ENCODE data around the gene VTCN1. TPM values are rescaled to one million over a fixed set of nuclear protein-coding genes. Genes with fewer than 3 reads are reported as not detected.
"Not testable (repeated sequence)": the region's sequence is repeated elsewhere in the genome, so short reads cannot be mapped to it uniquely, and the experiment has no call there.

Gene VTCN1
- total RNA-seq, 1 experiment from 2014 or later = not detected

GRCh38 chr1:117116090-117116783, 94.5 kb downstream of the VTCN1 start:
- H3K4me3 ChIP-seq (ENCODE audit: insufficient read depth, low read depth, low read length) = no peak overlapping the region
- no peak for DNase-seq
- H3K36me3 ChIP-seq (replicated peaks; ENCODE audit: control insufficient read depth, insufficient read depth, low read length) = peaks cover 8% of the 10 kb centered on the region
- H3K27me3 ChIP-seq (ENCODE audit: control insufficient read depth, insufficient read depth, low read length) = no peaks in the 10 kb centered on the region; the same call in 1 of the 2 replicates

GRCh38 chr1:117114877-117115276, 95.8 kb downstream of the VTCN1 start:
- Histone ChIP-seq H3K27me3 (ENCODE audit: control insufficient read depth, insufficient read depth, low read length) (no peaks in the 10 kb centered on the region), H3K4me3 (ENCODE audit: insufficient read depth, low read depth, low read length) (no peak overlapping the region), H3K36me3 (replicated peaks; ENCODE audit: control insufficient read depth, insufficient read depth, low read length) (peaks cover 9% of the 10 kb centered on the region)
- no peak for DNase-seq

GRCh38 chr1:117113199-117113598, 97.5 kb downstream of the VTCN1 start:
- no peak for DNase-seq
- H3K36me3 ChIP-seq (replicated peaks; ENCODE audit: control insufficient read depth, insufficient read depth, low read length) = peaks cover 7% of the 10 kb centered on the region
- no peaks in the 10 kb centered on the region for H3K27me3 ChIP-seq (ENCODE audit: control insufficient read depth, insufficient read depth, low read length)
- H3K4me3 ChIP-seq (ENCODE audit: insufficient read depth, low read depth, low read length) = no peak overlapping the region

GRCh38 chr1:117112047-117112717, 98.5 kb downstream of the VTCN1 start:
- no peaks in the 10 kb centered on the region for H3K27me3 ChIP-seq (ENCODE audit: control insufficient read depth, insufficient read depth, low read length)
- H3K4me3 ChIP-seq (ENCODE audit: insufficient read depth, low read depth, low read length) = no peak overlapping the region
- H3K36me3 ChIP-seq (replicated peaks; ENCODE audit: control insufficient read depth, insufficient read depth, low read length) = peaks cover 4% of the 10 kb centered on the region
- no peak for DNase-seq

GRCh38 chr1:117110774-117111173, 100.0 kb downstream of the VTCN1 start:
- peaks cover 4% of the 10 kb centered on the region for H3K36me3 ChIP-seq (replicated peaks; ENCODE audit: control insufficient read depth, insufficient read depth, low read length)
- DNase-seq = no peak
- no peaks in the 10 kb centered on the region for H3K27me3 ChIP-seq (ENCODE audit: control insufficient read depth, insufficient read depth, low read length)
- H3K4me3 ChIP-seq (ENCODE audit: insufficient read depth, low read depth, low read length) = no peak overlapping the region

- DNase-seq = no peak
- Histone ChIP-seq H3K36me3 (replicated peaks; ENCODE audit: control insufficient read depth, insufficient read depth, low read length) (peaks cover 11% of the 10 kb centered on the region), H3K4me3 (ENCODE audit: insufficient read depth, low read depth, low read length) (no peak overlapping the region), H3K27me3 (ENCODE audit: control insufficient read depth, insufficient read depth, low read length) (no peaks in the 10 kb centered on the region)
Measured at GRCh38 chr1:117107364-117107763, 103.4 kb downstream of the VTCN1 start.

- Histone ChIP-seq H3K36me3 (replicated peaks; ENCODE audit: control insufficient read depth, insufficient read depth, low read length) (peaks cover 15% of the 10 kb centered on the region), H3K4me3 (ENCODE audit: insufficient read depth, low read depth, low read length) (no peak overlapping the region), H3K27me3 (ENCODE audit: control insufficient read depth, insufficient read depth, low read length) (no peaks in the 10 kb centered on the region)
- no peak for DNase-seq
Measured at GRCh38 chr1:117106478-117106877, 104.2 kb downstream of the VTCN1 start.

GRCh38 chr1:117105722-117106121, 105.0 kb downstream of the VTCN1 start:
- peaks cover 17% of the 10 kb centered on the region for H3K36me3 ChIP-seq (replicated peaks; ENCODE audit: control insufficient read depth, insufficient read depth, low read length)
- no peaks in the 10 kb centered on the region for H3K27me3 ChIP-seq (ENCODE audit: control insufficient read depth, insufficient read depth, low read length)
- no peak for DNase-seq
- H3K4me3 ChIP-seq (ENCODE audit: insufficient read depth, low read depth, low read length) = no peak overlapping the region

- Histone ChIP-seq H3K4me3 (ENCODE audit: insufficient read depth, low read depth, low read length) (no peak overlapping the region), H3K27me3 (ENCODE audit: control insufficient read depth, insufficient read depth, low read length) (no peaks in the 10 kb centered on the region), H3K36me3 (replicated peaks; ENCODE audit: control insufficient read depth, insufficient read depth, low read length) (peaks cover 19% of the 10 kb centered on the region)
- no peak for DNase-seq
Measured at GRCh38 chr1:117104986-117105385, 105.7 kb downstream of the VTCN1 start.

GRCh38 chr1:117101858-117102257, 108.9 kb downstream of the VTCN1 start:
- peaks cover 30% of the 10 kb centered on the region for H3K36me3 ChIP-seq (replicated peaks; ENCODE audit: control insufficient read depth, insufficient read depth, low read length)
- H3K27me3 ChIP-seq (ENCODE audit: control insufficient read depth, insufficient read depth, low read length); H3K4me3 ChIP-seq (ENCODE audit: insufficient read depth, low read depth, low read length); DNase-seq: not testable (repeated sequence)

- no peak for DNase-seq
- Histone ChIP-seq H3K36me3 (replicated peaks; ENCODE audit: control insufficient read depth, insufficient read depth, low read length) (peaks cover 30% of the 10 kb centered on the region), H3K4me3 (ENCODE audit: insufficient read depth, low read depth, low read length) (no peak overlapping the region), H3K27me3 (ENCODE audit: control insufficient read depth, insufficient read depth, low read length) (no peaks in the 10 kb centered on the region)
Measured at GRCh38 chr1:117101334-117101733, 109.4 kb downstream of the VTCN1 start.

- no peaks in the 10 kb centered on the region for H3K27me3 ChIP-seq (ENCODE audit: control insufficient read depth, insufficient read depth, low read length)
- H3K36me3 ChIP-seq (replicated peaks; ENCODE audit: control insufficient read depth, insufficient read depth, low read length) = peaks cover 37% of the 10 kb centered on the region
- no peak for DNase-seq
- H3K4me3 ChIP-seq (ENCODE audit: insufficient read depth, low read depth, low read length) = no peak overlapping the region
Measured at GRCh38 chr1:117098287-117098890, 112.3 kb downstream of the VTCN1 start.

GRCh38 chr1:117097443-117097842, 113.3 kb downstream of the VTCN1 start:
- no peak for DNase-seq
- H3K36me3 ChIP-seq (replicated peaks; ENCODE audit: control insufficient read depth, insufficient read depth, low read length) = peaks cover 36% of the 10 kb centered on the region
- H3K4me3 ChIP-seq (ENCODE audit: insufficient read depth, low read depth, low read length) = no peak overlapping the region
- no peaks in the 10 kb centered on the region for H3K27me3 ChIP-seq (ENCODE audit: control insufficient read depth, insufficient read depth, low read length)

GRCh38 chr1:117096951-117097408, 113.7 kb downstream of the VTCN1 start:
- Histone ChIP-seq H3K4me3 (ENCODE audit: insufficient read depth, low read depth, low read length) (no peak overlapping the region), H3K36me3 (replicated peaks; ENCODE audit: control insufficient read depth, insufficient read depth, low read length) (peaks cover 34% of the 10 kb centered on the region), H3K27me3 (ENCODE audit: control insufficient read depth, insufficient read depth, low read length) (no peaks in the 10 kb centered on the region)
- no peak for DNase-seq

Data from H7 (cell line).